MM.1S (cell line): ENCODE measurements around the gene ELOVL7.

ENCODE experiments used
- DNase-seq: peaks from one replicate; pipeline ENCODE4 v3.0.0-alpha.2; 2015
- H2AFZ ChIP-seq: fragments of 300-600 bp; sonication (generic); 2 replicates; pipeline ENCODE4 v1.6.0; 2016; ENCODE audit warnings: antibody characterized with exemption, low read length
- H3F3A ChIP-seq: fragments of 300-600 bp; sonication (generic); 2 replicates; pipeline ENCODE4 v1.6.1; 2016; ENCODE audit warnings: mild to moderate bottlenecking, antibody characterized with exemption, low read length, moderate library complexity, mixed read lengths; ENCODE audit not compliant: insufficient read depth
- H3K27ac ChIP-seq: fragments of 300-600 bp; sonication (generic); 2 replicates; pipeline ENCODE4 v1.5.1; 2016; ENCODE audit warnings: mild to moderate bottlenecking, low read length
- H3K27me3 ChIP-seq: fragments of 300-600 bp; sonication (generic); replicated peaks from 2 replicates; pipeline ENCODE4 v1.6.0; 2016; ENCODE audit warnings: low read length; ENCODE audit not compliant: insufficient read depth
- H3K36me3 ChIP-seq: fragments of 300-600 bp; sonication (generic); replicated peaks from 2 replicates; pipeline ENCODE4 v1.6.1; 2016; ENCODE audit warnings: mild to moderate bottlenecking, low read length, mixed read lengths; ENCODE audit not compliant: insufficient read depth
- H3K4me1 ChIP-seq: fragments of 300-600 bp; sonication (generic); 2 replicates; pipeline ENCODE4 v1.6.1; 2016; ENCODE audit warnings: low read length, mixed read lengths
- H3K4me2 ChIP-seq: fragments of 300-600 bp; sonication (generic); 2 replicates; pipeline ENCODE4 v1.6.0; 2016; ENCODE audit warnings: low read depth, low read length
- H3K4me3 ChIP-seq: fragments of 300-600 bp; sonication (generic); 2 replicates; pipeline ENCODE4 v1.5.1; 2016; ENCODE audit warnings: low read length, mixed read lengths
- H3K79me2 ChIP-seq: fragments of 300-600 bp; sonication (generic); 2 replicates; pipeline ENCODE4 v1.6.1; 2016; ENCODE audit warnings: mixed run types, low read length, mixed read lengths
- H3K9ac ChIP-seq: fragments of 300-600 bp; sonication (generic); 2 replicates; pipeline ENCODE4 v1.6.1; 2016; ENCODE audit warnings: low read length, mixed read lengths
- H3K9me2 ChIP-seq: fragments of 300-600 bp; sonication (generic); replicated peaks from 2 replicates; pipeline ENCODE4 v1.6.1; 2016; ENCODE audit warnings: mild to moderate bottlenecking, low read length, mixed read lengths; ENCODE audit not compliant: insufficient read depth
- H3K9me3 ChIP-seq: fragments of 300-600 bp; sonication (generic); replicated peaks from 2 replicates; pipeline ENCODE4 v1.6.1; 2016; ENCODE audit warnings: mild to moderate bottlenecking, low read length, mixed read lengths; ENCODE audit not compliant: insufficient read depth
- H4K20me1 ChIP-seq: fragments of 300-600 bp; sonication (generic); 2 replicates; pipeline ENCODE4 v1.6.1; 2016; ENCODE audit warnings: mild to moderate bottlenecking, low read length, moderate library complexity, mixed read lengths; ENCODE audit not compliant: insufficient read depth
- CTCF ChIP-seq: fragments of 300-600 bp; sonication (generic); IDR thresholded peaks from 2 replicates; pipeline ENCODE4 v1.5.1; 2016; ENCODE audit warnings: antibody characterized with exemption, low read length, mixed read lengths
- EZH2 ChIP-seq: fragments of 300-600 bp; sonication (generic); optimal IDR thresholded peaks from 2 replicates; pipeline ENCODE3; 2017; ENCODE audit warnings: low read depth, mild to moderate bottlenecking, antibody characterized with exemption, low read length, mixed read lengths
- EZH2phosphoT487 ChIP-seq: fragments of 300-600 bp; sonication (generic); IDR thresholded peaks from 2 replicates; pipeline ENCODE4 v1.6.1; 2018; ENCODE audit warnings: antibody characterized with exemption, low read length

Gene ELOVL7

GRCh38 chr5:60823574-60823973, 20.5 kb downstream of the ELOVL7 start:
- Histone ChIP-seq H3K9me2 (no peaks in the 10 kb centered on the region), H3K9ac (no peak overlapping the region), H4K20me1 (no peaks in the 10 kb centered on the region), H3F3A (peaks cover 6% of the 10 kb centered on the region; the same call in 1 of the 2 replicates), H3K4me3 (no peak overlapping the region), H3K4me1 (peaks cover 20% of the 10 kb centered on the region), H3K27me3 (no peaks in the 10 kb centered on the region), H3K36me3 (no peaks in the 10 kb centered on the region), H2AFZ (no peak overlapping the region), H3K79me2 (0 out of 2 replicates have a peak, but pooled peaks cover 5% of the 10 kb centered on the region), H3K27ac (no peak overlapping the region), H3K9me3 (no peaks in the 10 kb centered on the region), H3K4me2 (no peak overlapping the region)
- TF ChIP-seq EZH2phosphoT487 (no peak), EZH2 (no peak), CTCF (no peak)
- no peak for DNase-seq

GRCh38 chr5:60822285-60822556, 21.8 kb downstream of the ELOVL7 start:
- H3K9ac ChIP-seq: no peak overlapping the region
- H3K9me2 ChIP-seq: no peaks in the 10 kb centered on the region
- peaks cover 6% of the 10 kb centered on the region; the same call in 1 of the 2 replicates for H3F3A ChIP-seq
- DNase-seq: no peak
- no peak overlapping the region for H3K4me2 ChIP-seq
- no peaks in the 10 kb centered on the region for H4K20me1 ChIP-seq
- H3K27me3 ChIP-seq: no peaks in the 10 kb centered on the region
- no peak overlapping the region for H3K27ac ChIP-seq
- TF ChIP-seq CTCF: no peak
- no peak for TF ChIP-seq EZH2
- no peak for TF ChIP-seq EZH2phosphoT487
- no peak overlapping the region for H2AFZ ChIP-seq
- H3K79me2 ChIP-seq: no peaks in the 10 kb centered on the region
- no peak overlapping the region for H3K4me3 ChIP-seq
- H3K9me3 ChIP-seq: no peaks in the 10 kb centered on the region
- peaks cover 12% of the 10 kb centered on the region for H3K4me1 ChIP-seq
- no peaks in the 10 kb centered on the region for H3K36me3 ChIP-seq

GRCh38 chr5:60821488-60822284, 22.4 kb downstream of the ELOVL7 start:
- H3K4me1 ChIP-seq: peaks cover 11% of the 10 kb centered on the region
- no peak overlapping the region for H3K4me2 ChIP-seq
- H4K20me1 ChIP-seq: no peaks in the 10 kb centered on the region
- H2AFZ ChIP-seq: no peak overlapping the region
- H3K4me3 ChIP-seq: no peak overlapping the region
- H3F3A ChIP-seq: peaks cover 4% of the 10 kb centered on the region; the same call in 1 of the 2 replicates
- DNase-seq: no peak
- no peak for TF ChIP-seq EZH2phosphoT487
- no peak for TF ChIP-seq EZH2
- no peak for TF ChIP-seq CTCF
- no peaks in the 10 kb centered on the region for H3K9me3 ChIP-seq
- no peaks in the 10 kb centered on the region for H3K36me3 ChIP-seq
- no peaks in the 10 kb centered on the region for H3K9me2 ChIP-seq
- no peaks in the 10 kb centered on the region for H3K27me3 ChIP-seq
- H3K27ac ChIP-seq: no peak overlapping the region
- no peaks in the 10 kb centered on the region for H3K79me2 ChIP-seq
- H3K9ac ChIP-seq: no peak overlapping the region
